ENCODE measurements around the gene ZDHHC6. TPM values are rescaled to one million over a fixed set of nuclear protein-coding genes. Genes with fewer than 3 reads are reported as not detected.

The ZDHHC6 gene
- total RNA-seq, 2 donors from 2014 or later = 12.2 to 14.5 TPM

DNA sequence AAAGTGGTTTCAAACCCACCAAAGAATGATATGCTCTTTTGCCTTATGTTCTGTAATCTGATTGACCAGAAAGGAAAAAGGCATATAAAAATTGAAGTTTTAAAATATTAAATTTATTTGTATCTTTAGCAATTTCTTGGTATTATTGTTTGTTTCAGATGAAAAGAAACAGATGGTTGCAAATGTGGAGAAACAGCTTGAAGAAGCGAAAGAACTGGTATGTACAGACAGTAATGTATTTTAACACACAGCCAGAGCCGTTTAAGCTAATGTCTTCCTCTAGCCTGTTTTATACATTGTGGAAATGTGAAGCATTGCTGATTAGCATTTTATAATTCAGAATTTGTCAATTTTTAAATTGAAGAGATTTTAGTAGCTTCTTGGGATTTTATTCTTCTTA is 13.7 kb upstream of the ZDHHC6 start:
- intact Hi-C loops (cut with DNase I) = no loop called here
- ATAC-seq (no peak), DNase-seq (no peak)
- H3K4me3 ChIP-seq = no peak overlapping the region
- no peak overlapping the region for H3K27ac ChIP-seq
- peaks cover 6 to 7% of the 10 kb centered on the region in 2 donors for H3K36me3 ChIP-seq (replicated peaks in 1 of 2; ENCODE audit: insufficient read depth in 1 of 2, low read depth in 2 of 2)
- 93 to 95% methylated on average over 2 of the region's 2 CpGs for WGBS, 2 donors
- H3K9me3 ChIP-seq = no peaks in the 10 kb centered on the region
- TF ChIP-seq POLR2A (IDR thresholded peaks at IDR 0.05) = no peak
- TF ChIP-seq, protein P1, sequence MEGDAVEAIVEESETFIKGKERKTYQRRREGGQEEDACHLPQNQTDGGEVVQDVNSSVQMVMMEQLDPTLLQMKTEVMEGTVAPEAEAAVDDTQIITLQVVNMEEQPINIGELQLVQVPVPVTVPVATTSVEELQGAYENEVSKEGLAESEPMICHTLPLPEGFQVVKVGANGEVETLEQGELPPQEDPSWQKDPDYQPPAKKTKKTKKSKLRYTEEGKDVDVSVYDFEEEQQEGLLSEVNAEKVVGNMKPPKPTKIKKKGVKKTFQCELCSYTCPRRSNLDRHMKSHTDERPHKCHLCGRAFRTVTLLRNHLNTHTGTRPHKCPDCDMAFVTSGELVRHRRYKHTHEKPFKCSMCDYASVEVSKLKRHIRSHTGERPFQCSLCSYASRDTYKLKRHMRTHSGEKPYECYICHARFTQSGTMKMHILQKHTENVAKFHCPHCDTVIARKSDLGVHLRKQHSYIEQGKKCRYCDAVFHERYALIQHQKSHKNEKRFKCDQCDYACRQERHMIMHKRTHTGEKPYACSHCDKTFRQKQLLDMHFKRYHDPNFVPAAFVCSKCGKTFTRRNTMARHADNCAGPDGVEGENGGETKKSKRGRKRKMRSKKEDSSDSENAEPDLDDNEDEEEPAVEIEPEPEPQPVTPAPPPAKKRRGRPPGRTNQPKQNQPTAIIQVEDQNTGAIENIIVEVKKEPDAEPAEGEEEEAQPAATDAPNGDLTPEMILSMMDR (IDR thresholded peaks at IDR 0.05) = no peak
- H3K27me3 ChIP-seq = no peaks in the 10 kb centered on the region
- no peaks in the 10 kb centered on the region for H3K4me1 ChIP-seq

DNA sequence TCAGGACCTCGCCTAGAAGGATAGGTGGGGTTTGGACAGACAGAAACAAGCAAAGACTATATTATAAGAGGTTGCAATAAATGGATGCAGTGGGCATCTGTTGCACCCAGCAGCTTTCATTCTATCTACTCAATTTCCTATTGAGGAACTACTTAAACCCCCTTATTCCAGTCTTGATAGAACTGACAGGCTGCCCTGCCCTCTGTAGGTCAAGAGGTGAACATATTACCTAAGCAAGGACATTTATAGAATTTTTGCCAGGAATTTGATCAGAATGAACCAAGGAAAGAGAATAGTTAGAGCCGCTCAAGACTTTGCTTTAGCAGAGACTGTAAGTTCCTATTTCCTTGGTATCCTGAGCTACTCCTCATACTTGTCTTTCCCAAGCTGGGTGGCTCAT is 9.8 kb upstream of the ZDHHC6 start:
- DNase-seq = no peak
- TF ChIP-seq, protein P1 (IDR thresholded peaks at IDR 0.05) = no peak
- no peak for TF ChIP-seq POLR2A (IDR thresholded peaks at IDR 0.05)
- no peaks in the 10 kb centered on the region for H3K4me1 ChIP-seq
- WGBS, 2 donors = 94 to 97% methylated on average over 2 of the region's 2 CpGs
- H3K27ac ChIP-seq = no peak overlapping the region
- ATAC-seq = no peak
- peaks cover 0 to 2% of the 10 kb centered on the region in 2 donors for H3K36me3 ChIP-seq (replicated peaks in 1 of 2; ENCODE audit: insufficient read depth in 1 of 2, low read depth in 2 of 2)
- no peaks in the 10 kb centered on the region for H3K27me3 ChIP-seq
- no peak overlapping the region for H3K4me3 ChIP-seq
- intact Hi-C loops (cut with DNase I) = no loop called here
- H3K9me3 ChIP-seq = no peaks in the 10 kb centered on the region

DNA sequence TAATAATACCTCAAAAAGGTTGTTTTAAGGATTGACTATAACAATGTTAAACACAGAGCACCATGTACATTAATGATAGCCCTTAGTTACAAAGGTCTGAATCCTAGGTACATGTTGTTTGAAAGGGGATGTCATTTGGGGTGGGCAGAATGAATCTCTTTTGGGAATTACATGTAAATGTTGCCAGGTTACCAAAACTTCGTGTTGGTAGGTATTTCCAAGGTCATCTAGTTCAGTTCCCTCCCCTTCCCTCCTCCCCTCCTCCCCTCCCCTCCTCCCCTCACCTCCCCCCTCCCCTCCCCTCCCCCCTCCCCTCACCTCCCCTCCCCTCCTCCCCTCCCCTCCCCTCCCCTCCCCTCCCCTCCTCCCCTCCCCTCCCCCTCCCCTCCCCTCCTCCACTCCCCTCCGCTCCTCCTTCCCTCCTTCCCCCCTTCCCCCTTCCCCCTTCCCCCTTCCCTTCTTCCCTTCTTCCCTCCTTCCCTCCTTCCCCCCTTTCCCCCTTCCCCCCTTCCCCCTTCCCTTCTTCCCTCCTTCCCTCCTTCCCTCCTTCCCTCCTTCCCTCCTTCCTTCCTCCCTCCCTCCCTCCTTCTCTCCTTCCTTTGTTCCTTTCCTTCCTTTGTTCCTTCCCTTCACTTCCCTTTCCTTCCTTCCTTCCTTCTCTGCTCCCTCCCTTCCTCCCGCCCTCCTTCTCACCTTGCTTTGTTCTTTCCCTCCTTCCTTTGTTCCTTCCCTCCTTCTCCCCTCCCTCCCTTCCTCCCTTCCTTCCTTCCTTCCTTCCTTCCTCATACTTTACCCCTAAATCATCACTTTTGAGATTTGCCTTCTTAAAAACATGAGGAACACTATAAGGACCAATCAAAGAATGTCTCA is 8.4 kb upstream of the ZDHHC6 start:
- no peak overlapping the region for H3K4me3 ChIP-seq
- H3K4me1 ChIP-seq = no peaks in the 10 kb centered on the region
- TF ChIP-seq, protein P1 (IDR thresholded peaks at IDR 0.05) = no peak
- TF ChIP-seq POLR2A (IDR thresholded peaks at IDR 0.05) = no peak
- no peaks in the 10 kb centered on the region for H3K9me3 ChIP-seq
- DNase-seq = no peak
- no peaks in the 10 kb centered on the region for H3K36me3 ChIP-seq (replicated peaks in 1 of 2; ENCODE audit: insufficient read depth in 1 of 2, low read depth in 2 of 2)
- ATAC-seq = no peak
- WGBS, 2 donors = 56 to 61% methylated on average over 2 to 3 of the region's 3 CpGs
- intact Hi-C loops (cut with DNase I) = no loop called here
- H3K27me3 ChIP-seq = no peaks in the 10 kb centered on the region
- H3K27ac ChIP-seq = no peak overlapping the region

DNA sequence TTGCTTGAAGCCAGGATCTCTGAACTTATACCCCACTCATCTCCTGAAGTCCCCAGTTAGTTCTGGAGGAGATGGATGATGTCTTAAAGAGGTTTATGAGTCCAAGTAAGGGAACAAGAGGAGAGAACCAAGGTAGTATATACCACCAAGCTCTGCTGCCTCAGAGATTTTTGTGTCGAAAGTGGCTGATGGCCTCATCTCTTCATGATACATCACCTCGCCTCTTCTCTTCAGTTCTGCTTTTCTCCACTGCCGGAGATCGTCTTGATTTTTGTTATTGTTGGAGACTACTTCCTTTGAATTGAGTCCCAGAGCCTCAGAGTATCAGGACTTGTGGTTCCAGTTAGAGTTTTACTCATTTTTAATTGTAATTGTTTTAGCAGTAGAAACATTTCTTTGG is 2.2 kb upstream of the ZDHHC6 start:
- intact Hi-C loops (cut with DNase I) = no loop called here
- DNase-seq (no peak), ATAC-seq (no peak)
- Histone ChIP-seq H3K36me3 (replicated peaks in 1 of 2; ENCODE audit: insufficient read depth in 1 of 2, low read depth in 2 of 2) (no peaks in the 10 kb centered on the region), H3K9me3 (no peaks in the 10 kb centered on the region), H3K27me3 (no peaks in the 10 kb centered on the region), H3K4me1 (peaks cover 24% of the 10 kb centered on the region), H3K4me3 (no peak overlapping the region), H3K27ac (no peak overlapping the region)
- WGBS, 2 donors = 68 to 89% methylated on average over 4 of the region's 4 CpGs
- no peak for TF ChIP-seq POLR2A (IDR thresholded peaks at IDR 0.05)
- TF ChIP-seq, protein P1 (IDR thresholded peaks at IDR 0.05) = no peak

DNA sequence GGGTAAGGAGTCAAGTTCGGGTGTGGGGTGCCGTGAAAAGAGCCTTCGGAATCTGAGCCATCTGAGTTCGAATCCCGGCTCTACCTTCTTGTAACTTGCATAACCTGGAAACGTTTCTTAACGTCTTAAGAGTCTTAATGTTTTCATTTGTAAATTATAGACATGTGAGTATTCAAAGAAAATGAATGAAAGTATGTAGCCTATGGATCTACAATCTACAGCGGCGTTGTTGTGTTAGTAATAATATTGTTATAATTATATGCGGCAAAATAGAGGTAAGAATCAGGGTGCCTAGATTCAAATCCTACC is 860 bp upstream of the ZDHHC6 start:
- Histone ChIP-seq H3K36me3 (replicated peaks in 1 of 2; ENCODE audit: insufficient read depth in 1 of 2, low read depth in 2 of 2) (no peaks in the 10 kb centered on the region), H3K27ac (peak overlapping the region in 3 of 4 donors; percentile 82 to 94 (median 91)), H3K4me1 (peaks cover 24% of the 10 kb centered on the region), H3K27me3 (no peaks in the 10 kb centered on the region), H3K9me3 (no peaks in the 10 kb centered on the region), H3K4me3 (peak overlapping the region; percentile 75 to 85)
- intact Hi-C loops (cut with DNase I) = no loop called here
- no peak for ATAC-seq
- TF ChIP-seq, protein P1 (IDR thresholded peaks at IDR 0.05) = no peak
- no peak for TF ChIP-seq POLR2A (IDR thresholded peaks at IDR 0.05)
- WGBS, 2 donors = 2% methylated on average over 10 of the region's 10 CpGs
- DNase-seq = no peak
